RPMI7951 (cell line): ENCODE data around the gene ENG. TPM values are rescaled to one million over a fixed set of nuclear protein-coding genes. Genes with fewer than 3 reads are reported as not detected.

Experiments
- DNase-seq: peaks from one replicate; pipeline ENCODE4 v3.0.0-alpha.2; 2012; ENCODE audit warnings: low read depth
- total RNA-seq: library from RNA; depleted of rRNA; stranded (reverse); fragments of >200 nt; shearing (Covaris generic); gene quantifications from 2 replicates; pipeline ENCODE4 v1.2.3, GENCODE V29; 2014

Gene ENG
- total RNA-seq, 1 experiment from 2014 or later = 34.8 TPM

DNA sequence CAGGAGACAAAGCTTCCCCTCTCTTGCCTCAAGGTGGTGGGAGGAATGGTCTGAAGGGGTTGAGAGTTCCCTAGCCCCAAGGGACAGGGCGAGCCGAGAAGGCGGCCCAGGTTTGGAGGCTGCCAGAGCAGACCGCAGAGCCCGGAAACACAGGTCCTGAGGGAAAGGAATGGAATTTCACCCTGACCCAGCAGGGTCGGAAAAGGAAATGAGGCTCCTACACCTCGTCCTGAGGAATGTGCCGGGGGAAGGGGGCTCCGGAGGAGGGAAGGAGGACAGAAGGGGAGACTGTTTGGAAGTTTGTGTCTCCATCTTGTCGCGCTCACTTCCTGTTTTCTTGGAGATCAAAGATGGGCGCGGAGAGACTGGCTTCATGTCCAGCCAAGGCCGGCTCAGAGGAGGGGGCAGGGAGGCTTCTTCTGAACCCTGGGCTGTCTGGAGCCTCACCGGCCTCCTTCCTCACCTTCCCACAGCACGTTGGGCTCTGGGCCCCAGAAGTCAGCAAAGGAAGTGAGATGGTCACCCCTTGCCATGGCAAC, 9.6 kb downstream of the ENG start:
- peak; percentile 44 for DNase-seq

DNA sequence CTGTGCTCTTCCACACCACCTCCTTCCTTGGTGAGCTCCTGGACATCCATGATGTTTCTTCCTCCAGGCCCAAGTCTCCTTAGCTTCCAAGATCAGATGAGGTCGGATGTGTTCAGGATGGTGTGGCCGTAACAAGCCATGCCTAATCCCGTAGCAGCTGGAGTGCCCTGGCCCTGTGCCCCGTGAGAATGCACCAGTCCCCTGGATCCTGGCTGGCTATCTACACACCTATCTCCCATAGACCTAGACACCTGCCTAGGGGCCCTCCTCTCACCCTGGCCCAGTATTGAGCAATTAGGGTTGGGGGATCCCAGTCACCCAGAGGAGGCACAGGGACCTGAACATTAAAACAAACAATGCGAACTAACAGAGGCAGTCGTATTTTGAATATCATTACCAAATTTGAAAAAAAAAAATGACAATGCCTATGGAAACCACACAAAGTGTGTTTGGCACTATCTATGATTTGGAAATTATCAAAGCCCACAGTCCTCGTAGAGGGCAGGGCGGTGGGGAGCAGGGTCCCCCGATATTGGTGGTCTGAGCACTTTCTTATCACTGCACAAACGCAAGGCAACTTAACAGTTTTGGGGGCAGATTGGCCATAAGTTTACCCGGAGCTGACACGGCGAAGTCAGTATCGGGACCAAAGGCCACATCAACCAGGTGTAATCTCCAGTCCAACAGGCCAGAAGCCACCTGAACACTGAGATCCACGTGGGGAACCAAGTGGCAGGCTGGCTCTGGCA, 13.2 kb downstream of the ENG start:
- DNase-seq = no peak

DNA sequence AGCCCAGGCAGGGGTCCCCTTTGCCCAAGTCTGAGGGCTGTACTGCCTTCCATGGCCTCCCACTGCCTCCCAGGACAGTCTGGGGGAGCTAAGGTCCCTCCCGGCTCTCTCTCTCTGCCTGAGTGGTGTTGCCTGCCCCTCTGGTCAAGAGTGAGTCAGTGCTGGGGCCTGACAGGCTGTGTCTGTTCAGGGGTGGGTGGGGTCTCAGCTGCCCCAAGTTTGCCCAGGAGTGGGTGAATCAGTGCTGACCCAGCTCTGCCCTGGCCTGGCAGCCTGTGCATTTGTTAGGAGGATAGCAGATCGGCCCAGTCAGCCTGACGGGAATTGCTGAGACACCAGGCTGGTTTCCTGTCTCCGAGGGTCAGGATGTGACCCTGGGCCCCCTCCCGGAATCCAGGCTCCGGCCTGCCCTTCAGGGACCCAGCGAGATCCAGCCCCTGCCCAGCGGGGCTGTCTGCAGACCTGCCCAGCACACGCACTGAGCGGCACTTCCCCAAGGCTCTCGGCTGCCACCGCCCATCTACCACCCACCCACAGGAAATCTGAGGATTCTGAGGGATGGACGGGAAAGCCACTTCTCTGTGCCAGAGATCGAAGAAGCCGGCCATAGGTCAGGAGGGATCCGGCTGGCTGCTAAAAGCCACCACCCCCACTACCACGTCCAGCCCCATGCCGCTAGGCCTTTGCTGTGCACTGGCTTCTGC, 15.9 kb downstream of the ENG start:
- peak; percentile 98 for DNase-seq

DNA sequence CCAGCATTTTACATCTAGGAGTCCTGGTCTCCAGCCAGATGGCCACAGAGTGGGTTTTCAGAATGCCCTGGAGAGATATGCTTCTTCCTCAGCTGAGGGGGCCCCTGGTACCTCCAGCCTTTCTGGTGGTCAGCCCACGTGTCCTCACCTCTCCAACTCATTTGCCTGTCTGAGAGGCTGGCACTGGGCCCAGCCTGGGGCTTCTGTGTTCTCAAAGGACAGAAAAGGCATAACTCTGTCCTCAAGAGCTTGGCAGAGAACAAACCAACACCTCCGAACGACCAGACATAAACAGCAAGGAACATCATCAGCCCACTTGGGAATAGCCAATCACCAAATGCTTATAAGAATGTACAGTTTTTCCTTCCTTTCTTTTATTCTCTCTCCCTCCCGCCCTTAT, 17.1 kb downstream of the ENG start:
- DNase-seq = peak; percentile 68

DNA sequence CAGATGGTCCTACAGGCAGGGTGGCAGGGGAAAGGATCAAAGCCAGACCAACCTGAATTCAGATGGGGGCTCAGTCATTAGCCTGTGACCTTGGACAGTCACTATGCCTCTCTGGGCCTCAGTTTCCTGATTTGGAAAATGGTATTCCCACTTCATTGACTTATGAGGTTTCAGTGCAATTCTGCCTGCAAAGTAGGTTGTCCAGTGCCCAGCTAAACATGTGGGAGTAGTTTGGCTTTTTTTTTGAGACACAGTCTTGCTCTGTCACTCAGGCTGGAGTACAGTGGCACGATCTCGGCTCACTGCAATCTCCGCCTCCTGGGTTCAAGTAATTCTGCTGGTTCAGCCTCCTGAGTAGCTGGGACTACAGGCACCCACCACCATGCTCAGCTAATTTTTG, 17.9 kb downstream of the ENG start:
- peak; percentile 19 for DNase-seq

DNA sequence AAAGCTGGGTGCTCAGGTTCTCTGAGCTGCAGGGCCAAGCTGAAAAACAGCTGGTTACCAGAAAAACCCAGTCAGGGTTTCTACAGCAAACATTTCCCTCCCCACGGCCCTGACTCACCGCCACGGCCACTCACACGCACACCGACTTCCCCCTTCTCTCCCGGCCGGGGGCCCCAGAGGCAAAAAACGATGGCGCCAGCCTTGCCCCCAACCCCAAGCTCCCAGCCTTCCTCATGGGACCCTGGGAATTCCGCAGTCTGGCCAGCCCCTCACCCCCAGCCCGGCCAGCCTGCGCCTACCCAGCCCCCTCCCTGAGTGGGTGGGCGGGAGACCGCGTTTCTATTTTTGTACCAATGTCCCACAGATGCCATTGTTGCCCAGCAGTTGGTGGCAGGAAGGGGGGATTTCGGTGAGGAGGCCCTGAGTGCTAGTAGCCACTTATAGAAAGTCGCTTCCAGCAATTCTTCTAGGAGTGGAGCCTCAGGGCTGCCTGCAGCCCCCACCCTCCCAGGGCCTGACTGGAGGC, 18.4 kb downstream of the ENG start:
- peak; percentile 85 for DNase-seq

DNA sequence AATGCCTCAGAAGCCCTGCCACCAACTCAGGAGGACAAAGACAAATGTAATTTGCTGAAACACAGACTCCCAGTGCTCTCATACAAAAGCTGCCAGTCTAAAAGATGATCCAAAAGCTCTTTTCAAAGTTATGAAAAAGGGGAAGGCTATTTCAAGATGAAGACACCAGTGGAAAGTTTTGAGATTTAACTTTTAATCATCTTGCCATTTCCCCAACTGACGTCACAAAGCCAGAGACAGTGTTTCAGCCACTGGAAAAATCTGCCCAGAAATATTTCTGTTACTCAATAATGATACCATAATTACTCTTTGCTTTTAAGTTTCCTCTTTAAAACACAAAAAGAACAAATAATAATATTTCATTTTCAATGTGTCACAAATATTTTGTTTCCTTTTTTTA, 20.9 kb downstream of the ENG start:
- DNase-seq = no peak

DNA sequence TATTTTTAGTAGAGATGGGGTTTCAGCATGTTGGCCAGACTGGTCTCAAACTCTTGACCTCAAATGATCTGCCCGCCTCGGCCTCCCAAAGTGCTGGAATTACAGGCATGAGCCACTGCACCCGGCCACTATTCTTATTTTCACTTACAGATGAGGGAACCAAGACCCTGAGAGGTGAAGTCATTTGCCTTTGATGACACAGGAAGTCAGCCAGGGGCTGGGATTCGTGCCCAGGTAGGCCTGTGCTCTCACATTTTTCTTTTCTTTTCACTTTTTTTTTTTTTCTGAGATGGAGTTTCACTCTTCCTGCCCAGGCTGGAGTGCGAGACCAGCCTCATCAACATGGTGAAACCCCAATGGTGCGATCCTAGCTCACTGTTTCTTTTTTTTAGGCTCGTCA, 22.2 kb downstream of the ENG start:
- DNase-seq = no peak

DNA sequence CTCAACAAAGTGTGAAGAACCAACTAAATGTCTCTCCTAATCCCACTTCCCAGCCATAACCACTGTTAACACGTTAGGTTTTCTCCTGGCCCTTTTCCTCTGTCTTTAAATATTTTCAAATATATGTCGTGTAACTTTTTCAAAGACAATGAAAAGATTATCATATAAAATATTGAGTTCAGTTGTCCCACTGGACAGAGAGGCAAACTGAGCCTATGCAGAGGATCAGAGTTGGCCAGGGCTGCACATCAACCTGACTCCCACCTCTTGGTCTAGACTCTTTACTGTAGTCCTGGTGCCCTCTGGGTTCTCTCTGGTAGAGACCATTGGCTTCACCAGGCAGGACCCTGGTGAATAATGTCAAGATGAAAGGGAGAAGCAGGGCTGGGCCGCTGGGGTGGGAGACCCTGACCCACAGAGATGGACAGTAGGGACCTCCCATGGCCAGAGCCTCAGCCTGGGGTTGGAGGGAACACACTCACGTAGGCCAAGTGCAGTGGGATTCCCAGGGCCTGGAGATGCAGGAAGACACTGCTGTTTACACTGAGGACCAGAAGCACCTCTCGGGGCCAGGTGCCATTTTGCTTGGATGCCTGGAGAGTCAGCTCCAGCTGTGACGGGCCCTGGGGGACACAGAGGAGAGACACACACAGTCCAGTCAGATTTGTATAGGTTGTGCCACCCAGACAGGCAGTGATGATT, 25.1 kb downstream of the ENG start:
- DNase-seq = no peak

DNA sequence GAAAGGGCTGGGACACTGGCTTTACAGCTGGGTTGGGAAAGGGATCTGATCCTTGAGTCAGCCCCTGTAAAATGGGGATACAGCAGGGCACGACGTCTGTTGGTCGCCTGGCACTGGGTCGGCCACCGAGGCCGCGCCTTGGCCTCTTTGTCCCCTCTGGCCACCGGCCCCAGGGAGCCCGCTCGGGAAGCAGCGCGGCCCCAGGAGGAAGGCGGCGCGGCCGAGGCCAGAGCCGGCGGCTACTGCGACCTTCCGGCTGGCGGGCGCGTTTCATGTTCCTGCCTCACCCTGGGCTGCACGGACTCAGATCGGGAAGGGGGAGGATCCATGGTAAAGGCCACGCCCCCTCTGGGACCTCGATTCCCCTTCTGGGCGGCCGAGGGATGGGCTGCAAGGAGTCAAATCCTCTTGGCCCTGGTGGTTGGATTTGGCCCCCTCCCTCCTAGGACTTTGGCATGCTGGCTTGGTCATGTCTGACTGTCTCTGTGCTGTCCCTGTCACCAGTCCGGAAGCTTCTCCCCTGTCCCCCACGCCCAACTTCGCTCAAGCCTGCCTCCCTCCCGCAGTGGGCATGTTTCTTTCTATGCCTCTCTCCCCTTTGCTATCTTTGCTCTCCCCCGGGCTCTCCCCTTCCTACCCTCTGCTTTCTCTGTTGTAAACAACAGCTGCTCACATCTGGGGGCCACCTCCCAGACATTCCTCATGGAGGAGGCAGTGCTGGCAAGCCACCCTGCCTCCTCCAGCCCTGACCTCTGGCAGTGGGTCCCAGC, 26.0 kb downstream of the ENG start:
- no peak for DNase-seq

DNA sequence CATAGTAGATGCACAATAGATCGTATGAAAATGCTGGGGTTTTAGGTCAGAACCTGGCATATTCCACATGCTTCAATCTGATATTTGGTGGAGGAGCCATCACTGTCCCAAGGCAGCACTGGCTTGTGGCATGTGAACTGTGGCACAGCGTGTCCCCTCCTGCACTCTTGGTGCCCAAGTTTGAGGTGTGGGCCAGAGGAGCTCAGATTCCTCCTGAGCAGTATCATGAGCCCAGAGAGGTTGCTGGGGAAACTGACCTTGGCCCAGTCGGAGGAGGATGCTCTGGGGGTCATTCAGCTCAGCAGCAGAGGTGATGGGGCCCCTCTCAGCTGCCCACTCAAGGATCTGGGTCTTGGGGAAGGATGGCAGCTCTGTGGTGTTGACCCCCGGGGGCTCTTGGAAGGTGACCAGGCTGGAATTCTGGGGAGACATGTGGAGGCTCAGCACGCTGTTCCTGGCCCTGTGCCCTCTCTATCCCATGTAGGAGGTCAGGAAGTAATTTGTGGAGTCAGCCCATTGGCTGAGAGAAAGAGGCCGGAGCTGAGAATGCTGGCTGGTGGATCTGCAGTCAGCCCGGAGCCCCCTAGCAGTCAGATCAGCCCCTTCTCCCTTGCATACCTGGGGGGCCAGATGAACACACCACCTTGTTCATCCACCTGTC, 28.1 kb downstream of the ENG start:
- no peak for DNase-seq

DNA sequence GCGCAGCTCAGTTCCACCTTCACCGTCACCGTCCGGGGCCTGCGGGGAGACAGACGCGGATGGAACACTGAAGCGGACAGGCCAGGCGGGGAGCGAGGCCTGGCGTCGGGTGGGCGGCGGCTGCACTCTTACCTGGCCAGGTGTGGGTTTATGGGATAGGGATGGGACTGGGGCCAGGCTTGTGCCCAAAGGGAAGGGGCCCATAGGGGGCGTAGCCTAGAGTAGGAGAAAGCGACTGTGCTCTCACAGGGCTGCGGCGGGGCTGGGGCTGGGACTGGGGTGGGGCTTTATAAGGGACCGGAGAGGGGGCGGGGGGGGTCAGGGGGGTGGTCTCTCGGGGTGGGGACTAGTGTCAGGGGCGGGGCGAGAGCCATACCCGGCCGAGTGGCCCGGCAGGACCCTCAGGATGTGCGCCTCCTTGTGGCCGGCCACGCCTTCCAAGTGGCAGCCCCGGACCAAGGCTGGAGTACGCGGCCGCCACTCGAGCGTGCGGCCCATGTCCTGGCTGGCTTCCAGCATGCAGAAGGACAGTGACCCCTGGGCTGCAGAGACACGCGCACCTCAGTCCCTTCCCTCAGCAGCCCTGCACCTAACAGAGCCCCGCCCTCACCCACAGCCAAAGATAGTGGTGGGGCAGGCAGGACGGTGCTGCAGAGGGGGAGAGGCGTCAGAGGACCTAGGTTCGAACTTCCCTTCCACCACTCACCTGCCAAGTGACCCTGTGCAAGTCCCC, 29.0 kb downstream of the ENG start:
- no peak for DNase-seq

DNA sequence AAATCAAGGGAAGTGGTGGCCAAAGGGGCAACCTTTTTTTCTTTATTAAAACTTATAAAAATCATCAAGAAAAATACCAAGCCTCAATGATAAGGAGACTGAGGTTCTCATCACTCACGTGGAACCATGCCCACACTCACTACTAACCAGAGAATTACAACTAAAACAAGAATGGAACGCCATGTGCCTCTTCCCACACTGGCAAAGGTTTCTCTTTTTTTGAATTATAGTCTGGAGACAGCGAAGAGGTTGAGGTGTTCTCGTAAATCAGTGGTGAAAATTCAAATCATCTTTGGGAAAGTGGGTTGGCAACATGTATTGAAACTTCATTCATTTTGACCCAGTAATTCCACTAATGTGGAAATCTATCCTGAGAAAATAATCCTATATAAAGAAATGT, 32.4 kb downstream of the ENG start:
- no peak for DNase-seq

DNA sequence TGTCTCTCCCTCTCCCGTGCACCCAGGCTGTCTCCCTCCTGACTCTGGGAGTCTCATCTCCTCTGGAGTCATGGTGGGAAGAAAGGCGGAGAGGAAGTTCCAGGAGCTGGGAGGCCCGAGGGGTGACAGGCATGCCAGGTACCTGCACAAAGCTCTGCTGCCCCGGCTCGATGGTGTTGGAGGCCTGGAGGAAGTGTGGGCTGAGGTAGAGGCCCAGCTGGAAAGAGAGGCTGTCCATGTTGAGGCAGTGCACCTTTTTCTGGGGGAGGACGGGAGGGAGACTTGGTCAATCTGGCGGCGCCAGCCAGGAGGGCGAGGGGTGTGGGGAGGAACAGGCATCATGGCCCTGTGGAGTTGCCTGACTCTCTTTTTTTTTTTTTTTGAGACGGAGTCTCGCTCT, 35.9 kb downstream of the ENG start:
- DNase-seq = no peak

DNA sequence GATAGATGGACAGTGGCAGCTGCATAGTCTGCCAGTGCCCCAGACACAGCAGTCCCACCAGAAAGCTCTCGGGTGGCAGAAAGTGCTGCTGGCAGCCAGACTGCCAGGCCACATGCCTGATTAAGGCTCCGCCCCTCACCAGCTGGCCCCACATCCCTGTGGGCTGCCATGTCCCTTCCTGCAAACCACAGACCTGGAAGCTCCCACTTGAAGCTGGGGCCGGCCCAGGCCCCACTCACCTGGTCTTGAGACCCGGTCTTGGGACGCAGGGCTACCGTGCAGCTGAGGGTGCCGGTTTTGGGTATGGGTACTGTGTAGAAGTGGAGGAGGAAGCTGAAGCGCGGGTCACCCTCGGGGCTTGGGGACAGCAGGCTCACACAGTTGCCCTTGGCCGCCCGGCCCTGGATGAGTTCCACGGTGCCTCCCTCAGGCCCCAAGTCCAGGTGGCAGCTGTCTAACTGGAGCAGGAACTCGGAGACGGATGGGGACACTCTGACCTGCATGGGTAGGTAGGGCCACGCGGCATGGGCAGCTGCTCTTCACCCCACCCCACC, 36.5 kb downstream of the ENG start:
- DNase-seq = no peak

DNA sequence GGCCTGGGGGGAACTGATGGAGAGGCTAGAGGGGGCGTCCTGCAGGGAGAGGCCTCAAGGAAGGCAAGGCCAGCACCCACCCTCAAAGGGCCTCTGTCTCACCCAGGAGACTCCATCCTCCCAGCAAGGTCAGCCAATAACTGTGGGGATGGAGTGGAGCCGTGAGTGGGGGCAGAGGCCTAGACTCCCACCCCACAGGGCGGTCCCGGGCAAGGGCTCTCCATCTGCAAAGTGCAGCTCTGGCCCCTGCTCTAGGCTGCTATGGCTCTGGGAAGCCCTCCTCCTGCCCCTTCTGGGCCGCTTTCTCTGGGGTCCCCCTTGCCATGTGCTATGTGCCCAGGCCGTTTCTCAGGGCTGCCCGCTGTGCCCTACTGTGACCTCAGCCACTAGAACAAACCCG, 37.7 kb downstream of the ENG start:
- DNase-seq = no peak

DNA sequence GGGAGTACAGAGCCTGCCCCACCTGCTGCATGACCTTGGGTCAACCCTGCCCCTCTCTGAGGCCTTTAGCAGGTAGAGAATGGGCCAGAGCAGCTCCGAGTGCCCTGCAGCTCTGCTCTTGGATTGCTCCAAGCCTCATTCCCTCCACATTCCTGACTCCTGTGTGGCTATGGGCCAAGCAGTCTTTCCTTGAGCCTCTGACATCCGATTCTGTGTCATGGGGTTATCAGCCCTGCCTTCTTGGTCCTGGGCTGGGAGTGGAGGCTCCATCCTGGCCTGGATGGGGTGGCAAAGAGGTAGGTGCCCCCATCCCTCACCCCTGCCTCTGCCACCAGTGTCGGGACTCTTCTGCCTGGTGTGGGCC, 38.1 kb downstream of the ENG start:
- DNase-seq = no peak

DNA sequence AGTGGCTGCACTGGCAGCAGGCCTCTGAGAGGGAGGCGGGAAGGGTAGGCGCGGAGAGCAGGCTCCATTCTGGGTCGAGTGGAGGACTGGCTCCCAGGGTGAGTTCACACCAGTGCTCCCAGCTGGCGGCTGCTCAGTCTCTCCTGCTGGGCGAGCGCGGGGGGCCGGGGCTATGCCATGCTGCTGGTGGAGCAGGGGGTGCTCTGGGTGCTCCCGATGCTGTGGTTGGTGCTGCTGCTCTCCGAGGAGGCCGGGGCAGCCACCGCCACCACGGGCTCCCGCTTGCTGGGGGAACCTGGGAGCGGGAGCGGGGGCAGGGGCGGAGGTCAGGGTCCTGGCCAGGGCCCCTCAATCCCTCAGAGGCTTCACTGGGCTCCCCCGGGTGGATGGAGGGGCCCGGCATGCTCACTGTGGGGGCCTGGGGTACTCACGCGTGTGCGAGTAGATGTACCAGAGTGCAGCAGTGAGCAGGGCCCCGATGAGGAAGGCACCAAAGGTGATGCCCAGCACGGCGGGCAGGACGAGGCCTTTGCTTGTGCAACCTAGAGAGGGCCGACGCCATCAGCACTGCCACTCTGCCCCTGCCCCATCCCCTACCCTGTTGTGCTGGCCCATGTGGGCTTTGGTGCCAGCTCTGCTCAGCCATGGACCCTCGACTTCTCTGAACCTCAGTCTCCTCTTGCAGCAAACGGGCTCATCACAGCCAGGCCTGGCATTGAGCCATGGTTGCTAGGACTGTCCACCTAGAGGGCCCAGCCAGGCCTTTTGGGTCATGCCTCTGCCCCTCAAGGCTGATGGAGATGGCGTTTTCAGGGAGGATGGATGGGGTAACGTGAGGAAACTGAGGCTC, 38.7 kb downstream of the ENG start:
- DNase-seq = no peak
